H9 (cell line): ENCODE results near the gene SLAMF7. TPM values are rescaled to one million over a fixed set of nuclear protein-coding genes. Genes with fewer than 3 reads are reported as not detected.

Source experiments
- DNase-seq: peaks from one replicate; pipeline ENCODE4 v3.0.0-alpha.2; 2017
- H2AFZ ChIP-seq: one replicate; pipeline ENCODE4 v1.6.1; 2013; ENCODE audit warnings: mild to moderate bottlenecking, low read length, control low read depth, moderate library complexity
- H2AK5ac ChIP-seq: 2 replicates; pipeline ENCODE4 v1.6.1; 2013; ENCODE audit warnings: low read length, control low read depth, mixed read lengths; ENCODE audit not compliant: insufficient read length
- H2BK120ac ChIP-seq: one replicate; pipeline ENCODE4 v1.6.1; 2013; ENCODE audit warnings: low read depth, mild to moderate bottlenecking, low read length, control low read depth, inconsistent platforms; ENCODE audit not compliant: poor library complexity, severe bottlenecking
- H2BK12ac ChIP-seq: 2 replicates; pipeline ENCODE4 v1.6.1; 2013; ENCODE audit warnings: low read length, control low read depth, mixed read lengths, low read depth; ENCODE audit not compliant: insufficient read length
- H2BK15ac ChIP-seq: 2 replicates; pipeline ENCODE4 v1.6.1; 2013; ENCODE audit warnings: low read depth, low read length, control low read depth
- H2BK20ac ChIP-seq: one replicate; pipeline ENCODE4 v1.6.1; 2013; ENCODE audit warnings: low read depth, mild to moderate bottlenecking, low read length, control low read depth, inconsistent platforms; ENCODE audit not compliant: poor library complexity, severe bottlenecking
- H2BK5ac ChIP-seq: 2 replicates; pipeline ENCODE4 v1.6.1; 2013; ENCODE audit warnings: low read length, control low read depth, mixed read lengths; ENCODE audit not compliant: insufficient read length
- H3K14ac ChIP-seq: 2 replicates; pipeline ENCODE4 v1.6.1; 2013; ENCODE audit warnings: low read length, control low read depth; ENCODE audit not compliant: insufficient read depth
- H3K18ac ChIP-seq: 2 replicates; pipeline ENCODE4 v1.6.1; 2013; ENCODE audit warnings: low read depth, mild to moderate bottlenecking, mixed read lengths, low read length, control low read depth; ENCODE audit not compliant: insufficient read length
- H3K23ac ChIP-seq: 2 replicates; pipeline ENCODE4 v1.6.1; 2013; ENCODE audit warnings: low read length, control low read depth, mixed read lengths, low read depth; ENCODE audit not compliant: insufficient read length
- H3K23me2 ChIP-seq: 2 replicates; pipeline ENCODE4 v1.6.1; 2013; ENCODE audit warnings: low read depth, mild to moderate bottlenecking, mixed read lengths, low read length, control low read depth; ENCODE audit not compliant: insufficient read length, poor library complexity, severe bottlenecking
- H3K27ac ChIP-seq: 2 replicates; pipeline ENCODE4 v1.5.1; 2013; ENCODE audit warnings: low read length, control low read depth, mixed read lengths, low read depth; ENCODE audit not compliant: insufficient read length
- H3K27me3 ChIP-seq: 2 replicates; pipeline ENCODE4 v1.6.1; 2013; ENCODE audit warnings: low read length, control low read depth, inconsistent platforms; ENCODE audit not compliant: insufficient read depth
- H3K4ac ChIP-seq: 2 replicates; pipeline ENCODE4 v1.6.1; 2013; ENCODE audit warnings: low read depth, mild to moderate bottlenecking, control low read depth, inconsistent platforms, low read length, moderate library complexity
- H3K4me1 ChIP-seq: 2 replicates; pipeline ENCODE4 v1.6.1; 2013; ENCODE audit warnings: low read length, control low read depth, inconsistent platforms; ENCODE audit not compliant: insufficient read depth
- H3K4me2 ChIP-seq: 2 replicates; pipeline ENCODE4 v1.6.1; 2013; ENCODE audit warnings: low read length, control low read depth, mixed read lengths; ENCODE audit not compliant: insufficient read length, insufficient read depth
- H3K56ac ChIP-seq: 2 replicates; pipeline ENCODE4 v1.6.1; 2013; ENCODE audit warnings: low read depth, mild to moderate bottlenecking, mixed read lengths, low read length, control low read depth; ENCODE audit not compliant: insufficient read length
- H3K79me1 ChIP-seq: 2 replicates; pipeline ENCODE4 v1.6.1; 2013; ENCODE audit warnings: low read depth, mild to moderate bottlenecking, moderate library complexity, low read length, control low read depth, inconsistent platforms; ENCODE audit not compliant: insufficient read depth, poor library complexity, severe bottlenecking
- H3K79me2 ChIP-seq: 2 replicates; pipeline ENCODE4 v1.6.1; 2013; ENCODE audit warnings: low read length, control low read depth, inconsistent platforms; ENCODE audit not compliant: insufficient read depth
- H3K9ac ChIP-seq: 2 replicates; pipeline ENCODE4 v1.6.1; 2013; ENCODE audit warnings: low read length, control low read depth, mixed read lengths; ENCODE audit not compliant: insufficient read length; ENCODE audit errors: extremely low read depth
- H3K9me3 ChIP-seq: one replicate; pipeline ENCODE4 v1.6.1; 2013; ENCODE audit warnings: low read depth, low read length, inconsistent platforms; ENCODE audit not compliant: control insufficient read depth
- H3T11ph ChIP-seq: one replicate; pipeline ENCODE4 v1.6.1; 2013; ENCODE audit warnings: mild to moderate bottlenecking, low read length, control low read depth, inconsistent platforms
- H4K20me1 ChIP-seq: one replicate; pipeline ENCODE4 v1.6.1; 2013; ENCODE audit not compliant: control insufficient read depth, insufficient read length, insufficient read depth
- H4K5ac ChIP-seq: 2 replicates; pipeline ENCODE4 v1.6.1; 2013; ENCODE audit warnings: low read depth, mild to moderate bottlenecking, mixed read lengths, low read length, control low read depth; ENCODE audit not compliant: insufficient read length
- H4K8ac ChIP-seq: replicated peaks from 2 replicates; pipeline ENCODE4 v1.6.1; 2013; ENCODE audit warnings: low read length, control low read depth, mixed read lengths, low read depth; ENCODE audit not compliant: insufficient read length
- H4K91ac ChIP-seq: 2 replicates; pipeline ENCODE4 v1.6.1; 2013; ENCODE audit warnings: low read depth, mild to moderate bottlenecking, moderate library complexity, mixed read lengths, low read length, control low read depth; ENCODE audit not compliant: insufficient read length
- H3K27ac Mint-ChIP-seq, 3 experiments: 2 replicates in 2 of 3; 3 replicates in 1 of 3; pipeline ENCODE4 v1.8.0; 2020 to 2021; ENCODE audit warnings: mixed read lengths in 3 of 3, mild to moderate bottlenecking in 1 of 3, moderate library complexity in 1 of 3
- H3K27me3 Mint-ChIP-seq: 2 replicates; pipeline ENCODE4 v1.8.0; 2021; ENCODE audit warnings: low read depth, mild to moderate bottlenecking, moderate library complexity, mixed read lengths
- H3K36me3 Mint-ChIP-seq, 3 experiments: 2 replicates in 2 of 3; 3 replicates in 1 of 3; pipeline ENCODE4 v1.8.0; 2020 to 2021; ENCODE audit warnings: low read depth in 3 of 3, mixed read lengths in 3 of 3; ENCODE audit not compliant: insufficient read depth in 1 of 3
- H3K4me1 Mint-ChIP-seq, 2 experiments: 2 replicates each; pipeline ENCODE4 v1.8.0; 2020; ENCODE audit warnings: mixed read lengths in 2 of 2
- H3K4me3 Mint-ChIP-seq, 2 experiments: 2 replicates in 1 of 2; 3 replicates in 1 of 2; pipeline ENCODE4 v1.8.0; 2020 to 2021; ENCODE audit warnings: mild to moderate bottlenecking in 2 of 2, mixed read lengths in 2 of 2, moderate library complexity in 1 of 2
- H3K9me3 Mint-ChIP-seq, 2 experiments: 2 replicates in 1 of 2; 3 replicates in 1 of 2; pipeline ENCODE4 v1.8.0; 2020; ENCODE audit warnings: mild to moderate bottlenecking in 2 of 2, mixed read lengths in 2 of 2, moderate library complexity in 1 of 2
- CTCF ChIP-seq: fragments of 200-600 bp; sonication (generic); conservative IDR thresholded peaks from 3 replicates; pipeline ENCODE4 v1.8.0; 2021; ENCODE audit warnings: antibody characterized with exemption, mild to moderate bottlenecking
- WGBS: extraction: QIAGEN DNeasy Blood & Tissue Kit; methylation state at CpG from one replicate; pipeline ENCODE4 v1.1.7; 2013; ENCODE audit warnings: missing lambda C conversion rate, low lambda C conversion rate, mixed read lengths; ENCODE audit not compliant: insufficient read length; ENCODE audit errors: extremely low coverage; 5-methylcytosine and 5-hydroxymethylcytosine counted together
- total RNA-seq: library from RNA; stranded (reverse); gene quantifications from 2 replicates; pipeline ENCODE4 v1.2.1, GENCODE V29; 2021

SLAMF7 gene
- total RNA-seq, 1 experiment from 2014 or later: not detected

- H3K18ac ChIP-seq: no peak overlapping the region
- WGBS: no CpG with 5 or more reads among the region's 3 CpGs
- H2BK120ac ChIP-seq: no peak overlapping the region
- H3K9me3 Mint-ChIP-seq: no peaks in the 10 kb centered on the region
- H3K56ac ChIP-seq: no peak overlapping the region
- no peaks in the 10 kb centered on the region for H3K27me3 ChIP-seq
- H3K14ac ChIP-seq: no peak overlapping the region
- H4K8ac ChIP-seq: no peak overlapping the region
- no peak overlapping the region for H2BK5ac ChIP-seq
- H3K79me2 ChIP-seq: no peaks in the 10 kb centered on the region
- no peak for DNase-seq
- no peak overlapping the region for H2AFZ ChIP-seq
- no peak overlapping the region for H3K4me3 Mint-ChIP-seq
- no peak overlapping the region for H3K27ac Mint-ChIP-seq
- H2BK20ac ChIP-seq: no peak overlapping the region
- peaks cover 2% of the 10 kb centered on the region; the same call in 1 of the 2 replicates for H3K27me3 Mint-ChIP-seq
- peaks cover 0 to 5% of the 10 kb centered on the region in 2 experiments; a peak in 2 of 4 replicates for H3K4me1 Mint-ChIP-seq
- H4K5ac ChIP-seq: no peak overlapping the region
- H2AK5ac ChIP-seq: no peak overlapping the region
- no peak overlapping the region for H2BK12ac ChIP-seq
- no peaks in the 10 kb centered on the region; a peak in 1 of 7 replicates for H3K36me3 Mint-ChIP-seq
- no peak overlapping the region for H2BK15ac ChIP-seq
- no peaks in the 10 kb centered on the region for H3K23me2 ChIP-seq
- H3T11ph ChIP-seq: no peak overlapping the region
- no peaks in the 10 kb centered on the region for H3K79me1 ChIP-seq
- no peak overlapping the region for H3K4ac ChIP-seq
- TF ChIP-seq CTCF: no peak
- H4K91ac ChIP-seq: no peak overlapping the region
- H3K23ac ChIP-seq: no peak overlapping the region
- H3K27ac ChIP-seq: no peak overlapping the region
- H3K9ac ChIP-seq: no peak overlapping the region
- H4K20me1 ChIP-seq: no peaks in the 10 kb centered on the region
- H3K4me1 ChIP-seq: no peaks in the 10 kb centered on the region
- no peak overlapping the region for H3K4me2 ChIP-seq
- H3K9me3 ChIP-seq: no peaks in the 10 kb centered on the region
Observed at GRCh38 chr1:160794376-160794775, 55.3 kb downstream of the SLAMF7 start.
